HEK293 (cell line): Measurements from ENCODE around the gene SLC35E4.

ENCODE experiments used
- EGR2 ChIP-seq: fragments of 450-650 bp; formaldehyde crosslinking; IDR thresholded peaks from 2 replicates; pipeline ENCODE4 v1.5.1; 2016; ENCODE audit warnings: low read depth, missing biosample characterization, missing genetic modification characterization
- GFI1B ChIP-seq: fragments of 450-650 bp; formaldehyde crosslinking; IDR thresholded peaks from 2 replicates; pipeline ENCODE4 v1.5.1; 2016; ENCODE audit warnings: missing biosample characterization, missing genetic modification characterization
- GLIS2 ChIP-seq: fragments of 450-650 bp; formaldehyde crosslinking; IDR thresholded peaks from 2 replicates; pipeline ENCODE4 v1.5.1; 2016; ENCODE audit warnings: missing biosample characterization, missing genetic modification characterization
- KLF9 ChIP-seq: fragments of 450-650 bp; formaldehyde crosslinking; IDR thresholded peaks from 2 replicates; pipeline ENCODE4 v1.5.1; 2016; ENCODE audit warnings: missing biosample characterization, missing genetic modification characterization, low read depth
- OSR2 ChIP-seq: fragments of 450-650 bp; formaldehyde crosslinking; IDR thresholded peaks from 2 replicates; pipeline ENCODE4 v1.5.1; 2016; ENCODE audit warnings: missing biosample characterization, missing genetic modification characterization
- SALL2 ChIP-seq: fragments of 450-650 bp; formaldehyde crosslinking; IDR thresholded peaks from 2 replicates; pipeline ENCODE4 v1.5.0; 2017; ENCODE audit warnings: missing biosample characterization, mild to moderate bottlenecking, missing genetic modification characterization, borderline replicate concordance
- SP2 ChIP-seq: fragments of 450-650 bp; formaldehyde crosslinking; IDR thresholded peaks from 2 replicates; pipeline ENCODE4 v1.5.1; 2016; ENCODE audit warnings: missing biosample characterization, missing genetic modification characterization
- SP3 ChIP-seq: fragments of 450-650 bp; formaldehyde crosslinking; IDR thresholded peaks from 2 replicates; pipeline ENCODE4 v1.5.1; 2016; ENCODE audit warnings: missing biosample characterization, missing genetic modification characterization
- SP7 ChIP-seq: fragments of 450-650 bp; formaldehyde crosslinking; IDR thresholded peaks from 2 replicates; pipeline ENCODE4 v1.5.1; 2016; ENCODE audit warnings: missing biosample characterization, missing genetic modification characterization
- YY2 ChIP-seq: fragments of 450-650 bp; formaldehyde crosslinking; IDR thresholded peaks from 2 replicates; pipeline ENCODE4 v1.5.1; 2016; ENCODE audit warnings: missing biosample characterization, missing genetic modification characterization
- ZBTB7A ChIP-seq: fragments of 450-650 bp; formaldehyde crosslinking; IDR thresholded peaks from 2 replicates; pipeline ENCODE4 v1.5.1; 2016; ENCODE audit warnings: low read depth, missing biosample characterization, missing genetic modification characterization
- ZBTB8A ChIP-seq: fragments of 450-650 bp; formaldehyde crosslinking; IDR thresholded peaks from 2 replicates; pipeline ENCODE4 v1.5.1; 2016; ENCODE audit warnings: missing biosample characterization, missing genetic modification characterization
- ZIC2 ChIP-seq: fragments of 450-650 bp; formaldehyde crosslinking; IDR thresholded peaks from 2 replicates; pipeline ENCODE4 v1.5.1; 2016; ENCODE audit warnings: missing biosample characterization, missing genetic modification characterization
- ZNF24 ChIP-seq: fragments of 450-650 bp; formaldehyde crosslinking; IDR thresholded peaks from 2 replicates; pipeline ENCODE4 v1.5.1; 2016; ENCODE audit warnings: missing biosample characterization, missing genetic modification characterization
- ZNF394 ChIP-seq: fragments of 450-650 bp; formaldehyde crosslinking; IDR thresholded peaks from 2 replicates; pipeline ENCODE4 v1.5.1; 2016; ENCODE audit warnings: missing biosample characterization, missing genetic modification characterization, mild to moderate bottlenecking, moderate library complexity, borderline replicate concordance
- ZNF501 ChIP-seq: fragments of 450-650 bp; formaldehyde crosslinking; IDR thresholded peaks from 2 replicates; pipeline ENCODE4 v1.5.1; 2016; ENCODE audit warnings: missing biosample characterization, missing genetic modification characterization
- TF ChIP-seq, protein P1 (sequence below): fragments of 450-650 bp; formaldehyde crosslinking; IDR thresholded peaks from 2 replicates; pipeline ENCODE4 v1.5.1; 2016; ENCODE audit warnings: missing biosample characterization, missing genetic modification characterization
- TF ChIP-seq, protein P2 (sequence below): fragments of 450-650 bp; formaldehyde crosslinking; IDR thresholded peaks from 2 replicates; pipeline ENCODE4 v1.5.1; 2017; ENCODE audit warnings: missing biosample characterization, missing genetic modification characterization
- TF ChIP-seq, protein P3 (sequence below): fragments of 450-650 bp; formaldehyde crosslinking; IDR thresholded peaks from 2 replicates; pipeline ENCODE4 v1.5.1; 2016; ENCODE audit warnings: missing biosample characterization, missing genetic modification characterization
- TF ChIP-seq, protein P4 (sequence below): fragments of 450-650 bp; formaldehyde crosslinking; IDR thresholded peaks from 2 replicates; pipeline ENCODE4 v1.5.1; 2016; ENCODE audit warnings: missing biosample characterization, missing genetic modification characterization
- TF ChIP-seq, protein P5 (sequence below): fragments of 450-650 bp; formaldehyde crosslinking; IDR thresholded peaks from 2 replicates; pipeline ENCODE4 v1.5.1; 2016; ENCODE audit warnings: missing biosample characterization, missing genetic modification characterization
- TF ChIP-seq, protein P6 (sequence below): fragments of 450-650 bp; formaldehyde crosslinking; IDR thresholded peaks from 2 replicates; pipeline ENCODE4 v1.5.1; 2016; ENCODE audit warnings: missing biosample characterization, missing genetic modification characterization
- TF ChIP-seq, protein P7 (sequence below): fragments of 450-650 bp; formaldehyde crosslinking; IDR thresholded peaks from 2 replicates; pipeline ENCODE4 v1.5.1; 2016; ENCODE audit warnings: missing biosample characterization, missing genetic modification characterization

Gene SLC35E4

DNA sequence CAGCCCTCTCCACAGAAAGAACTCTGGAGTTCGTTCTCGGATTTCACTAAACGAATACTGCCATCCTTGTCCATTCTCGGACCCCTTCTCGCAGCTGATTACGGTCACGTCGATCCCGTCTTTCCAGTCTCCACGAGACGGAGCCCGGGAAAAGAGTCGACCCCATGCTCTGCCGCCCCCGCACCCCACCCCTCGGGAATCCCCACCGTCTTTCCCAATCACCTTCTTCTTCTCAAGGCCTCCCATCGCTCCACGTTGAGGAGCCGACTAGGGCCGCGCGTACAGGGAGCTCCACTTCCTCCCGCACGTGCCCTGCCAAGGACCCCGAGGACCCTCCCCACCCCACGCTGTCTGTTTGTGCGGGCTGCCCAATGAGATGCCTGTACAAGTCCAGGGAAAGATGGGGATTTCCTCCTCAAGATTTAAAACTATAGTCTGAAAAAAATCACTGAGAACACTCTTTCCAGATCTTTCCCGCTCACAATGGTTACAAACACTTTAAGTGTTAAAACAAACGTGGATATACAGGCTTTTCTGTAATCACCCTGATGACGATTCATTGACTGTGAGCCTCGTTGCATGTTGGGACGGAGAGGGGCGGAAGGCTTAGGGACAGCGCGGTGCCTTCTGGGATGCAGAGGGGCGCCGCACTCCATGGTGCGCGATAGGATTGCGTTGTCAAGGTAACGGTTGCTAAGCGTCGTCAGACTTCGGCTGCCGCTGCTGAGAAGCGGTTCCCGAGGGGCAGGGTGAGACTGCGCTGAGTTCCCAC, 43.8 kb upstream of the SLC35E4 start, which contains the start of gene PES1 (continued):
- TF ChIP-seq SP2 (tag by site-specific recombination), result peak; percentile 58
- TF ChIP-seq, protein P1, sequence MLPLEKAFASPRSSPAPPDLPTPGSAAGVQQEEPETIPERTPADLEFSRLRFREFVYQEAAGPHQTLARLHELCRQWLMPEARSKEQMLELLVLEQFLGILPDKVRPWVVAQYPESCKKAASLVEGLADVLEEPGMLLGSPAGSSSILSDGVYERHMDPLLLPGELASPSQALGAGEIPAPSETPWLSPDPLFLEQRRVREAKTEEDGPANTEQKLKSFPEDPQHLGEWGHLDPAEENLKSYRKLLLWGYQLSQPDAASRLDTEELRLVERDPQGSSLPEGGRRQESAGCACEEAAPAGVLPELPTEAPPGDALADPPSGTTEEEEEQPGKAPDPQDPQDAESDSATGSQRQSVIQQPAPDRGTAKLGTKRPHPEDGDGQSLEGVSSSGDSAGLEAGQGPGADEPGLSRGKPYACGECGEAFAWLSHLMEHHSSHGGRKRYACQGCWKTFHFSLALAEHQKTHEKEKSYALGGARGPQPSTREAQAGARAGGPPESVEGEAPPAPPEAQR (tag by site-specific recombination), result peak; percentile 92; the same call in 1 of the 2 replicates
- TF ChIP-seq, protein P2, sequence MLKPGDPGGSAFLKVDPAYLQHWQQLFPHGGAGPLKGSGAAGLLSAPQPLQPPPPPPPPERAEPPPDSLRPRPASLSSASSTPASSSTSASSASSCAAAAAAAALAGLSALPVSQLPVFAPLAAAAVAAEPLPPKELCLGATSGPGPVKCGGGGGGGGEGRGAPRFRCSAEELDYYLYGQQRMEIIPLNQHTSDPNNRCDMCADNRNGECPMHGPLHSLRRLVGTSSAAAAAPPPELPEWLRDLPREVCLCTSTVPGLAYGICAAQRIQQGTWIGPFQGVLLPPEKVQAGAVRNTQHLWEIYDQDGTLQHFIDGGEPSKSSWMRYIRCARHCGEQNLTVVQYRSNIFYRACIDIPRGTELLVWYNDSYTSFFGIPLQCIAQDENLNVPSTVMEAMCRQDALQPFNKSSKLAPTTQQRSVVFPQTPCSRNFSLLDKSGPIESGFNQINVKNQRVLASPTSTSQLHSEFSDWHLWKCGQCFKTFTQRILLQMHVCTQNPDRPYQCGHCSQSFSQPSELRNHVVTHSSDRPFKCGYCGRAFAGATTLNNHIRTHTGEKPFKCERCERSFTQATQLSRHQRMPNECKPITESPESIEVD (tag by site-specific recombination), result no peak
- peak; percentile 86 for TF ChIP-seq SP7 (tag by site-specific recombination)
- peak; percentile 71 for TF ChIP-seq EGR2 (tag by site-specific recombination)
- TF ChIP-seq KLF9 (tag by site-specific recombination), result peak; percentile 20; the same call in 1 of the 2 replicates
- TF ChIP-seq, protein P3, sequence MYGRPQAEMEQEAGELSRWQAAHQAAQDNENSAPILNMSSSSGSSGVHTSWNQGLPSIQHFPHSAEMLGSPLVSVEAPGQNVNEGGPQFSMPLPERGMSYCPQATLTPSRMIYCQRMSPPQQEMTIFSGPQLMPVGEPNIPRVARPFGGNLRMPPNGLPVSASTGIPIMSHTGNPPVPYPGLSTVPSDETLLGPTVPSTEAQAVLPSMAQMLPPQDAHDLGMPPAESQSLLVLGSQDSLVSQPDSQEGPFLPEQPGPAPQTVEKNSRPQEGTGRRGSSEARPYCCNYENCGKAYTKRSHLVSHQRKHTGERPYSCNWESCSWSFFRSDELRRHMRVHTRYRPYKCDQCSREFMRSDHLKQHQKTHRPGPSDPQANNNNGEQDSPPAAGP (tag by site-specific recombination), result peak; percentile 70; the same call in 1 of the 2 replicates
- TF ChIP-seq ZBTB8A (tag by site-specific recombination), result peak; percentile 45; the same call in 1 of the 2 replicates
- TF ChIP-seq, protein P4, sequence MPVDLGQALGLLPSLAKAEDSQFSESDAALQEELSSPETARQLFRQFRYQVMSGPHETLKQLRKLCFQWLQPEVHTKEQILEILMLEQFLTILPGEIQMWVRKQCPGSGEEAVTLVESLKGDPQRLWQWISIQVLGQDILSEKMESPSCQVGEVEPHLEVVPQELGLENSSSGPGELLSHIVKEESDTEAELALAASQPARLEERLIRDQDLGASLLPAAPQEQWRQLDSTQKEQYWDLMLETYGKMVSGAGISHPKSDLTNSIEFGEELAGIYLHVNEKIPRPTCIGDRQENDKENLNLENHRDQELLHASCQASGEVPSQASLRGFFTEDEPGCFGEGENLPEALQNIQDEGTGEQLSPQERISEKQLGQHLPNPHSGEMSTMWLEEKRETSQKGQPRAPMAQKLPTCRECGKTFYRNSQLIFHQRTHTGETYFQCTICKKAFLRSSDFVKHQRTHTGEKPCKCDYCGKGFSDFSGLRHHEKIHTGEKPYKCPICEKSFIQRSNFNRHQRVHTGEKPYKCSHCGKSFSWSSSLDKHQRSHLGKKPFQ, result peak; percentile 97; the same call in 1 of the 2 replicates
- TF ChIP-seq, protein P5, sequence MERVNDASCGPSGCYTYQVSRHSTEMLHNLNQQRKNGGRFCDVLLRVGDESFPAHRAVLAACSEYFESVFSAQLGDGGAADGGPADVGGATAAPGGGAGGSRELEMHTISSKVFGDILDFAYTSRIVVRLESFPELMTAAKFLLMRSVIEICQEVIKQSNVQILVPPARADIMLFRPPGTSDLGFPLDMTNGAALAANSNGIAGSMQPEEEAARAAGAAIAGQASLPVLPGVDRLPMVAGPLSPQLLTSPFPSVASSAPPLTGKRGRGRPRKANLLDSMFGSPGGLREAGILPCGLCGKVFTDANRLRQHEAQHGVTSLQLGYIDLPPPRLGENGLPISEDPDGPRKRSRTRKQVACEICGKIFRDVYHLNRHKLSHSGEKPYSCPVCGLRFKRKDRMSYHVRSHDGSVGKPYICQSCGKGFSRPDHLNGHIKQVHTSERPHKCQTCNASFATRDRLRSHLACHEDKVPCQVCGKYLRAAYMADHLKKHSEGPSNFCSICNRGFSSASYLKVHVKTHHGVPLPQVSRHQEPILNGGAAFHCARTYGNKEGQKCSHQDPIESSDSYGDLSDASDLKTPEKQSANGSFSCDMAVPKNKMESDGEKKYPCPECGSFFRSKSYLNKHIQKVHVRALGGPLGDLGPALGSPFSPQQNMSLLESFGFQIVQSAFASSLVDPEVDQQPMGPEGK (tag by site-specific recombination), result peak; percentile 41; the same call in 1 of the 2 replicates
- peak; percentile 72; the same call in 1 of the 2 replicates for TF ChIP-seq ZNF501
- TF ChIP-seq ZIC2 (tag by site-specific recombination), result peak; percentile 81; the same call in 1 of the 2 replicates
- no peak for TF ChIP-seq OSR2
- peak; percentile 84; the same call in 1 of the 2 replicates for TF ChIP-seq SALL2 (tag by site-specific recombination)
- peak; percentile 85 for TF ChIP-seq GLIS2 (tag by site-specific recombination)
- peak; percentile 57; the same call in 1 of the 2 replicates for TF ChIP-seq ZNF394 (tag by site-specific recombination)
- TF ChIP-seq ZNF24, result peak; percentile 77; the same call in 1 of the 2 replicates
- TF ChIP-seq, protein P6, sequence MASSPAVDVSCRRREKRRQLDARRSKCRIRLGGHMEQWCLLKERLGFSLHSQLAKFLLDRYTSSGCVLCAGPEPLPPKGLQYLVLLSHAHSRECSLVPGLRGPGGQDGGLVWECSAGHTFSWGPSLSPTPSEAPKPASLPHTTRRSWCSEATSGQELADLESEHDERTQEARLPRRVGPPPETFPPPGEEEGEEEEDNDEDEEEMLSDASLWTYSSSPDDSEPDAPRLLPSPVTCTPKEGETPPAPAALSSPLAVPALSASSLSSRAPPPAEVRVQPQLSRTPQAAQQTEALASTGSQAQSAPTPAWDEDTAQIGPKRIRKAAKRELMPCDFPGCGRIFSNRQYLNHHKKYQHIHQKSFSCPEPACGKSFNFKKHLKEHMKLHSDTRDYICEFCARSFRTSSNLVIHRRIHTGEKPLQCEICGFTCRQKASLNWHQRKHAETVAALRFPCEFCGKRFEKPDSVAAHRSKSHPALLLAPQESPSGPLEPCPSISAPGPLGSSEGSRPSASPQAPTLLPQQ (tag by site-specific recombination), result peak; percentile 64
- TF ChIP-seq ZBTB7A (tag by site-specific recombination), result peak; percentile 61
- TF ChIP-seq YY2, result peak; percentile 74; the same call in 1 of the 2 replicates
- no peak for TF ChIP-seq GFI1B (tag by site-specific recombination)
- TF ChIP-seq, protein P7, sequence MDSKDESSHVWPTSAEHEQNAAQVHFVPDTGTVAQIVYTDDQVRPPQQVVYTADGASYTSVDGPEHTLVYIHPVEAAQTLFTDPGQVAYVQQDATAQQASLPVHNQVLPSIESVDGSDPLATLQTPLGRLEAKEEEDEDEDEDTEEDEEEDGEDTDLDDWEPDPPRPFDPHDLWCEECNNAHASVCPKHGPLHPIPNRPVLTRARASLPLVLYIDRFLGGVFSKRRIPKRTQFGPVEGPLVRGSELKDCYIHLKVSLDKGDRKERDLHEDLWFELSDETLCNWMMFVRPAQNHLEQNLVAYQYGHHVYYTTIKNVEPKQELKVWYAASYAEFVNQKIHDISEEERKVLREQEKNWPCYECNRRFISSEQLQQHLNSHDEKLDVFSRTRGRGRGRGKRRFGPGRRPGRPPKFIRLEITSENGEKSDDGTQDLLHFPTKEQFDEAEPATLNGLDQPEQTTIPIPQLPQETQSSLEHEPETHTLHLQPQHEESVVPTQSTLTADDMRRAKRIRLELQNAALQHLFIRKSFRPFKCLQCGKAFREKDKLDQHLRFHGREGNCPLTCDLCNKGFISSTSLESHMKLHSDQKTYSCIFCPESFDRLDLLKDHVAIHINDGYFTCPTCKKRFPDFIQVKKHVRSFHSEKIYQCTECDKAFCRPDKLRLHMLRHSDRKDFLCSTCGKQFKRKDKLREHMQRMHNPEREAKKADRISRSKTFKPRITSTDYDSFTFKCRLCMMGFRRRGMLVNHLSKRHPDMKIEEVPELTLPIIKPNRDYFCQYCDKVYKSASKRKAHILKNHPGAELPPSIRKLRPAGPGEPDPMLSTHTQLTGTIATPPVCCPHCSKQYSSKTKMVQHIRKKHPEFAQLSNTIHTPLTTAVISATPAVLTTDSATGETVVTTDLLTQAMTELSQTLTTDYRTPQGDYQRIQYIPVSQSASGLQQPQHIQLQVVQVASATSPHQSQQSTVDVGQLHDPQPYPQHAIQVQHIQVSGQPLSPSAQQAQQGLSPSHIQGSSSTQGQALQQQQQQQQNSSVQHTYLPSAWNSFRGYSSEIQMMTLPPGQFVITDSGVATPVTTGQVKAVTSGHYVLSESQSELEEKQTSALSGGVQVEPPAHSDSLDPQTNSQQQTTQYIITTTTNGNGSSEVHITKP (tag by site-specific recombination), result peak; percentile 43
- TF ChIP-seq SP3 (tag by site-specific recombination), result peak; percentile 88
